Esophagus (tissue), 2 donors: Measurements from ENCODE around the gene HMCES. TPM values are rescaled to one million over a fixed set of nuclear protein-coding genes. Genes with fewer than 3 reads are reported as not detected.

Experiments used
- H3K27ac ChIP-seq, 2 donors: one replicate each; pipeline ENCODE4 v1.5.1; 2013; ENCODE audit warnings: low read depth in 2 of 2, mild to moderate bottlenecking in 2 of 2, inconsistent platforms in 1 of 2, low read length in 1 of 2, moderate library complexity in 1 of 2
- H3K27me3 ChIP-seq, 2 donors: one replicate each; pipeline ENCODE4 v1.6.1; 2013; ENCODE audit warnings: low read length in 2 of 2, control low read depth in 1 of 2, mild to moderate bottlenecking in 1 of 2; ENCODE audit not compliant: insufficient read depth in 2 of 2, control insufficient read depth in 1 of 2
- H3K36me3 ChIP-seq, 2 donors: one replicate each; pipeline ENCODE4 v1.6.1; 2013; ENCODE audit warnings: low read length in 1 of 2; ENCODE audit not compliant: control insufficient read depth in 2 of 2, insufficient read depth in 2 of 2
- H3K4me1 ChIP-seq, 2 donors: one replicate each; pipeline ENCODE4 v1.6.1; 2013; ENCODE audit warnings: low read length in 1 of 2; ENCODE audit not compliant: control insufficient read depth in 2 of 2, insufficient read depth in 2 of 2
- H3K4me3 ChIP-seq, 2 donors: one replicate each; pipeline ENCODE4 v1.5.1; 2013; ENCODE audit warnings: low read length in 2 of 2, mild to moderate bottlenecking in 2 of 2, low read depth in 1 of 2, moderate library complexity in 1 of 2
- H3K9me3 ChIP-seq, 2 donors: one replicate each; pipeline ENCODE4 v1.6.1; 2013; ENCODE audit warnings: mild to moderate bottlenecking in 2 of 2, low read depth in 1 of 2, low read length in 1 of 2, moderate library complexity in 1 of 2; ENCODE audit not compliant: control insufficient read depth in 2 of 2, insufficient read depth in 1 of 2
- WGBS, 2 donors: extraction: QIAGEN DNeasy Blood & Tissue Kit; methylation state at CpG; one replicate each; pipeline ENCODE4 v1.1.7; 2013; 5-methylcytosine and 5-hydroxymethylcytosine counted together
- polyA plus RNA-seq, 2 donors: library from polyadenylated mRNA; stranded (reverse); fragments of 200-250 nt; gene quantifications; one replicate each; pipeline ENCODE4 v1.2.3, GENCODE V29; 2013
- donor health status: healthy with polysubstance abuse.
- donor health status: Bipolar disorder and iron deficiency.

The HMCES gene
- polyA plus RNA-seq, 2 donors, result 26.3 to 31.3 TPM

- WGBS, 2 donors, result 0% methylated on average over 57 to 65 of the region's 65 CpGs
- H3K4me3 ChIP-seq, result peak overlapping the region; percentile 84 to 86
Observed at GRCh38 chr3:129316248-129317013, 37.8 kb downstream of the HMCES start.

GRCh38 chr3:129317014-129317771 is 38.5 kb downstream of the HMCES start:
- peaks cover 6 to 9% of the 10 kb centered on the region in 2 donors for H3K4me1 ChIP-seq
- H3K4me3 ChIP-seq, result peak overlapping the region; percentile 84 to 86
- no peaks in the 10 kb centered on the region for H3K9me3 ChIP-seq
- 33% methylated on average over 15 of the region's 15 CpGs for WGBS, 2 donors
- peak overlapping the region; percentile 77 to 90 for H3K27ac ChIP-seq
- peaks cover 0 to 9% of the 10 kb centered on the region in 2 donors for H3K36me3 ChIP-seq
- H3K27me3 ChIP-seq, result no peaks in the 10 kb centered on the region

More at GRCh38 chr3:129316248-129317013, 37.8 kb downstream of the HMCES start:
- Histone ChIP-seq H3K27me3 (no peaks in the 10 kb centered on the region), H3K36me3 (peaks cover 0 to 9% of the 10 kb centered on the region in 2 donors), H3K27ac (peak overlapping the region; percentile 77 to 90), H3K4me1 (peaks cover 6 to 9% of the 10 kb centered on the region in 2 donors), H3K9me3 (no peaks in the 10 kb centered on the region)

- Histone ChIP-seq H3K27me3 (no peaks in the 10 kb centered on the region), H3K27ac (no peak overlapping the region), H3K4me3 (no peak overlapping the region), H3K9me3 (no peaks in the 10 kb centered on the region), H3K36me3 (peaks cover 0 to 9% of the 10 kb centered on the region in 2 donors), H3K4me1 (peaks cover 6 to 9% of the 10 kb centered on the region in 2 donors)
- WGBS, 2 donors, result 69 to 74% methylated on average over 5 of the region's 5 CpGs
Observed at GRCh38 chr3:129317848-129318247, 39.2 kb downstream of the HMCES start.

- WGBS, 2 donors, result 95 to 97% methylated on average over 13 to 15 of the region's 15 CpGs
- Histone ChIP-seq H3K36me3 (peaks cover 0 to 9% of the 10 kb centered on the region in 2 donors), H3K9me3 (no peaks in the 10 kb centered on the region), H3K27ac (no peak overlapping the region), H3K4me3 (no peak overlapping the region), H3K4me1 (peaks cover 0 to 6% of the 10 kb centered on the region in 2 donors), H3K27me3 (no peaks in the 10 kb centered on the region)
Observed at GRCh38 chr3:129318921-129319320, 40.3 kb downstream of the HMCES start.

GRCh38 chr3:129320261-129320660 is 41.6 kb downstream of the HMCES start:
- Histone ChIP-seq H3K4me1 (peaks cover 0 to 6% of the 10 kb centered on the region in 2 donors), H3K27me3 (no peaks in the 10 kb centered on the region)

GRCh38 chr3:129320825-129321487 is 42.3 kb downstream of the HMCES start:
- 92 to 93% methylated on average over 7 of the region's 7 CpGs for WGBS, 2 donors
- H3K4me3 ChIP-seq, result no peak overlapping the region
- H3K27me3 ChIP-seq, result no peaks in the 10 kb centered on the region
- H3K4me1 ChIP-seq, result peaks cover 0 to 6% of the 10 kb centered on the region in 2 donors
- H3K27ac ChIP-seq, result no peak overlapping the region
- H3K36me3 ChIP-seq, result peaks cover 0 to 10% of the 10 kb centered on the region in 2 donors
- no peaks in the 10 kb centered on the region for H3K9me3 ChIP-seq

More at GRCh38 chr3:129320261-129320660, 41.6 kb downstream of the HMCES start:
- Histone ChIP-seq H3K9me3 (no peaks in the 10 kb centered on the region), H3K4me3 (no peak overlapping the region), H3K36me3 (peaks cover 0 to 10% of the 10 kb centered on the region in 2 donors), H3K27ac (no peak overlapping the region)
- 91 to 96% methylated on average over 8 of the region's 8 CpGs for WGBS, 2 donors

GRCh38 chr3:129321887-129322286 is 43.2 kb downstream of the HMCES start:
- Histone ChIP-seq H3K36me3 (peaks cover 0 to 10% of the 10 kb centered on the region in 2 donors), H3K4me1 (peaks cover 0 to 4% of the 10 kb centered on the region in 2 donors), H3K9me3 (no peaks in the 10 kb centered on the region), H3K4me3 (no peak overlapping the region), H3K27ac (no peak overlapping the region), H3K27me3 (no peaks in the 10 kb centered on the region)
- 91 to 92% methylated on average over 9 of the region's 9 CpGs for WGBS, 2 donors

- Histone ChIP-seq H3K4me1 (no peaks in the 10 kb centered on the region), H3K27ac (no peak overlapping the region), H3K9me3 (no peaks in the 10 kb centered on the region), H3K27me3 (no peaks in the 10 kb centered on the region), H3K4me3 (no peak overlapping the region), H3K36me3 (peaks cover 0 to 10% of the 10 kb centered on the region in 2 donors)
- WGBS, 2 donors, result 79 to 83% methylated on average over 12 of the region's 12 CpGs
Observed at GRCh38 chr3:129323651-129324294, 45.1 kb downstream of the HMCES start.

- Histone ChIP-seq H3K27me3 (no peaks in the 10 kb centered on the region), H3K4me3 (no peak overlapping the region), H3K9me3 (no peaks in the 10 kb centered on the region), H3K36me3 (peaks cover 0 to 10% of the 10 kb centered on the region in 2 donors), H3K4me1 (no peaks in the 10 kb centered on the region), H3K27ac (no peak overlapping the region)
- 94% methylated on average over 12 of the region's 12 CpGs for WGBS, 2 donors
Observed at GRCh38 chr3:129324855-129325254, 46.2 kb downstream of the HMCES start.
